IPS-18a (cell line): ENCODE results near the gene CAMK2G.

Experiments used
- H3K27ac ChIP-seq: one replicate; pipeline ENCODE4 v1.5.1; 2013; ENCODE audit warnings: low read length
- H3K27me3 ChIP-seq: one replicate; pipeline ENCODE4 v1.6.1; 2013; ENCODE audit warnings: mild to moderate bottlenecking, low read length; ENCODE audit not compliant: control insufficient read depth, insufficient read depth
- H3K36me3 ChIP-seq: one replicate; pipeline ENCODE4 v1.6.1; 2013; ENCODE audit warnings: low read depth, low read length; ENCODE audit not compliant: control insufficient read depth
- H3K4me1 ChIP-seq: one replicate; pipeline ENCODE4 v1.6.1; 2013; ENCODE audit warnings: low read depth, low read length; ENCODE audit not compliant: control insufficient read depth
- H3K4me3 ChIP-seq: one replicate; pipeline ENCODE4 v1.5.1; 2013; ENCODE audit warnings: low read length
- H3K9ac ChIP-seq: one replicate; pipeline ENCODE4 v1.6.1; 2013; ENCODE audit warnings: mild to moderate bottlenecking, low read length, moderate library complexity
- H3K9me3 ChIP-seq: one replicate; pipeline ENCODE4 v1.6.1; 2013; ENCODE audit warnings: low read depth, low read length; ENCODE audit not compliant: control insufficient read depth

The CAMK2G gene

DNA sequence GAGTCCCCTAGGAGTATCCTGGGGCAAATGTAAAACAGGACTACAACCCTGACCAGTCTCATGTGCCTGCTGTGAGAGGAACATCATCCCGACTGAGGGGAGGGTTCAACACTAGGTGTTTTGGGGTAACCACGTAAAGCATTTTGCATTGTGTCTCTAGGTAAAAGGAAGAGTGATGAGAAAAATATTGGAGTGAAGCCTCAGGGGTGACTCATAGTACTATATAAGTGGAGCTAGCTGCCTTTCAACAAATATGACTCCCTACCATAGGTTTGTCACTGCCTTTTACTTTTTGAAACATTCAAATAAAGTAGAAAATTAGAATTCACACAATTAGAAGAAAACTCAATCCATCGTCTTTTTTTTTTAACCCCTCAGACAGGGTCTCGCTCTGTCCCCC lies 2.6 kb upstream of the CAMK2G start:
- Histone ChIP-seq H3K4me3 (no peak overlapping the region), H3K4me1 (peaks cover 8% of the 10 kb centered on the region), H3K36me3 (peaks cover 2% of the 10 kb centered on the region), H3K27ac (no peak overlapping the region), H3K9me3 (no peaks in the 10 kb centered on the region), H3K27me3 (peaks cover 10% of the 10 kb centered on the region), H3K9ac (no peak overlapping the region)

DNA sequence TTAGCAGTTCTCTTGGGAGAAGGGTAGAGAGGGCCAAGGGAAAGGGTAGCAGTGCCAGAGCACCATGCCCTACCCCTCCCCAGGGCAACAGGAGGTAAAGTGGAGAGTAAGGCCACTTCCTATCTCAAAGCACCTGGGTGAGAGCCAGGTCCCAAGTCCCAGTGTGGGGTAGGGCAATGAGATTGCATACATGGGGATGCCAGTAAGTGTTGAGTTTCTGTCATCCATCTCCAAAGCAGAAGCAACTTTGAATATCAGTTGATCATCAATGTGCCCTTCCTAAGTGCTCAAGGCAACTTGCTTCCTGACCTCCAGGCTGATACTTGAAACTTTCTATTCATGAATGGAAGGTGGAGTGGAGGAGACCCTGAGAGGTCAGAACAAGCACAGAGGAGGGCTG lies 2.2 kb upstream of the CAMK2G start:
- peaks cover 10% of the 10 kb centered on the region for H3K27me3 ChIP-seq
- H3K4me1 ChIP-seq, result peaks cover 8% of the 10 kb centered on the region
- peaks cover 6% of the 10 kb centered on the region for H3K36me3 ChIP-seq
- no peaks in the 10 kb centered on the region for H3K9me3 ChIP-seq
- H3K9ac ChIP-seq, result no peak overlapping the region
- H3K27ac ChIP-seq, result no peak overlapping the region
- no peak overlapping the region for H3K4me3 ChIP-seq

DNA sequence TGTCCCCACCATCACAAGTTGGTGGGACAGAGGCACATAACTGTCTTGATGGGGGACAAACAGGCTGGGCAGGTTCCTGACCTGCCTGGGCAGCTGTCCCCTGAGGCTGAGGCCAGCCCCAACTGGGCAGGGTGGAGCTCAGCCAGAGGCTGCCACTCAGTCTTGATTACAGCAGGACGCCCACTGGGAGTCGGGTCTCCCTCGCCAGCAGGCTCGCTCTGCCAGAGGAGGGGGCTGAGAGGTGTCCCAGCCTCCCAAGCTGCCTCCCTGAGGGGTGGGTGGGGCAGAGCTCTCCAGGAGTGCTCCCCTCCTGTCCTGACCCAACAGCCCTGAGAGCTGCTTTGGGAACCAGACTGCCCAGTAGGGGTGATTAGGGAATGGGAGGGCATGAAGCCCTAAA lies 1.8 kb upstream of the CAMK2G start:
- H3K9ac ChIP-seq, result no peak overlapping the region
- H3K4me3 ChIP-seq, result no peak overlapping the region
- H3K36me3 ChIP-seq, result peaks cover 7% of the 10 kb centered on the region
- H3K9me3 ChIP-seq, result no peaks in the 10 kb centered on the region
- peaks cover 8% of the 10 kb centered on the region for H3K4me1 ChIP-seq
- H3K27ac ChIP-seq, result no peak overlapping the region
- peaks cover 10% of the 10 kb centered on the region for H3K27me3 ChIP-seq

DNA sequence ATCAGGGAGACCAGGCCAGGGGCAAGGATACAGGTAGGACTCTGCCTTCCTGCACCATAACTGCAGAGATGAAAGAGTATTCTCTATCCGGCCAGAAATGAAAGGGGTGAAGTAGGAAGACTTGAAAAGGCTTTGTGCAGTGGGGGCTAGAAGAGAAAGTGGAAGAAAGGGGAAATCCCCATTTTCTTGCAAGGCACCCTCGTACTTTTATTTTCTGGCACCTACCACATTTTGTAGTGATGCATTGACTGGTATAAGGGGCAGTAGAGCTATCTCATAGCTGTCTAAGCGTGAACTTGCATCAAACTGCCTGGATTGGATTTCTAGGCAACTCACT lies 752 bp upstream of the CAMK2G start:
- H3K4me3 ChIP-seq, result peak overlapping the region; percentile 67
- peaks cover 10% of the 10 kb centered on the region for H3K27me3 ChIP-seq
- peaks cover 8% of the 10 kb centered on the region for H3K4me1 ChIP-seq
- H3K9me3 ChIP-seq, result no peaks in the 10 kb centered on the region
- peaks cover 10% of the 10 kb centered on the region for H3K36me3 ChIP-seq
- H3K9ac ChIP-seq, result peak overlapping the region; percentile 25
- no peak overlapping the region for H3K27ac ChIP-seq

DNA sequence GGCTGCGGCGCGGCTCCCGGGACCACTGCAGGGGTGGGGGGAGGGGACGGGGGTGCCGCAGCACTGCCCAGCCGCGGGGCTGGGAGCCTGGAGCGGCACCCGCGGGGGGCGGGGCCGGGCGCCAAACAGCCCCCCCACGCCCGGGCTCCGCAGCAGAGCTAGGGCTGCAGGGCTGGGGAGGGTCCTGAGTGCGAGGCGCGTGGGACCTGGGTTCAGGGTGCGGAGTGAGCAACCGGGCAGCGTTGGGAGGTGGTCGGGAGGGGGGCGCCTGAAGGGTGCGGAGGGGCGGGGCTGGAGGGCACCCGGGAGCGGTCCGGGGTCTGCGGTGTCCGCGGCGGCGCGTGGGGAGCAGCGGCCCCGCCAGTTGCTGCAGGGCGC lies 528 bp downstream of the CAMK2G start:
- H3K27ac ChIP-seq, result no peak overlapping the region
- no peak overlapping the region for H3K9ac ChIP-seq
- H3K36me3 ChIP-seq, result peaks cover 21% of the 10 kb centered on the region
- no peaks in the 10 kb centered on the region for H3K9me3 ChIP-seq
- peak overlapping the region; percentile 53 for H3K4me3 ChIP-seq
- H3K27me3 ChIP-seq, result peaks cover 10% of the 10 kb centered on the region
- peaks cover 5% of the 10 kb centered on the region for H3K4me1 ChIP-seq

DNA sequence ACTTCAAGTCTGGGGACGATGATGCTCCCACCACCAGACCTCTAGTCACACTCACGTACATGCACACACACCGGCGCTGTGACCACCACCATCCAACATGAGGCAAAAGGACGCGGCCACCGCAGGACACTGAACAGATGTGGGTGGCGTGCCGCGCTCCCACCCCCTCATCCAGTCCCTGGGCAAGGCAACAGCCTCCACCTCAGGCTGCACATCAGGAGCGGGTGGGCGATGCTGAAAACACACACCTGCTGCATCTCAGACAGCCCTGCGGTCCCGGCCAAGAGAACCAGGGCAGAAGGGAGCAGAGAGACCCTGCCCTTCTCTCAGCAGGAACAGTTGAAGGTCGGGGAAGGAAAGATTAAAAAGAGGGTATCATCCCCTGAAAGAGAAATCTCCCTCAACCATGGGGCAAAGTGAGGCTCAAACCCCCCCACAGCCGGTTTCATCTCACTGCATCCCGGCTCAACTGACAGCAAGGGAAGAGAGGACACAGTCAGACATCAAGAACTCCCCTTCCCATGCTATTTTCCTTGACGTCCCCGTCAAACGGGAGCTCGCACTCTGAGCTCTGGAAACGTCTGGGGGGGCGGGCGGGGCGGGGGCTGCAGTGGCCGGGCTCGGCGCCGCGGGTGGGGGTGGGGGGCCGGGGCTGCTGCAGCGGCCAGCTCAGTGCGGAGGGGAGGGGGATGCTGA lies 1.1 kb downstream of the CAMK2G start:
- H3K9ac ChIP-seq, result no peak overlapping the region
- H3K4me3 ChIP-seq, result peak overlapping the region; percentile 53
- peaks cover 10% of the 10 kb centered on the region for H3K27me3 ChIP-seq
- H3K36me3 ChIP-seq, result peaks cover 25% of the 10 kb centered on the region
- H3K9me3 ChIP-seq, result no peaks in the 10 kb centered on the region
- peaks cover 5% of the 10 kb centered on the region for H3K4me1 ChIP-seq
- H3K27ac ChIP-seq, result no peak overlapping the region

DNA sequence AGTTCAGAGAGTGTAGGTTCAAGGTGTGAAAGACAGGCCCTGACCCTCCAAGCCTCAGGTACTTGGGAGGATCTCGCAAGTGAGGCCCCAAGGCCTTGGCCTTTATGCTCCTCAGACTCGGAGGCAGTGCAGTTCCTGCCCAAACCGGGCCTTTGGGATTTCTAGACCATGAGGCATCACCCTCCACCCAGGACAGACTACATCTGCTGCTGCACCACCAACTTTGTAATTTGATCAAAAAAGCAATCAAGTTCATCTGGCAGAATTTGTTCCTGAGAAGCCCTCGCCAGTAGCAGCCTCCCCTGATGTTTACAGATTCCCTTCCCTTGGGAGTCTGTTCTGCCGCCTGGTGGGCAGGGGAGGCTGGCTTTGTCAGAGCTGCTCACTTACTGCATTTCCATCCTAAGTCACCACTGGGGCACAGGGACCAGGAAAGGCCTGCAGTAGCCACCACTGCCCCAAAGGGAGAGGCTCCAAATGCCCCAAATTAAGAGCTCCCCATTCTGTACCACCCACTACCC lies 2.1 kb downstream of the CAMK2G start:
- H3K27me3 ChIP-seq, result peaks cover 10% of the 10 kb centered on the region
- no peak overlapping the region for H3K9ac ChIP-seq
- peaks cover 5% of the 10 kb centered on the region for H3K4me1 ChIP-seq
- H3K27ac ChIP-seq, result no peak overlapping the region
- no peak overlapping the region for H3K4me3 ChIP-seq
- H3K9me3 ChIP-seq, result no peaks in the 10 kb centered on the region
- H3K36me3 ChIP-seq, result peaks cover 26% of the 10 kb centered on the region

DNA sequence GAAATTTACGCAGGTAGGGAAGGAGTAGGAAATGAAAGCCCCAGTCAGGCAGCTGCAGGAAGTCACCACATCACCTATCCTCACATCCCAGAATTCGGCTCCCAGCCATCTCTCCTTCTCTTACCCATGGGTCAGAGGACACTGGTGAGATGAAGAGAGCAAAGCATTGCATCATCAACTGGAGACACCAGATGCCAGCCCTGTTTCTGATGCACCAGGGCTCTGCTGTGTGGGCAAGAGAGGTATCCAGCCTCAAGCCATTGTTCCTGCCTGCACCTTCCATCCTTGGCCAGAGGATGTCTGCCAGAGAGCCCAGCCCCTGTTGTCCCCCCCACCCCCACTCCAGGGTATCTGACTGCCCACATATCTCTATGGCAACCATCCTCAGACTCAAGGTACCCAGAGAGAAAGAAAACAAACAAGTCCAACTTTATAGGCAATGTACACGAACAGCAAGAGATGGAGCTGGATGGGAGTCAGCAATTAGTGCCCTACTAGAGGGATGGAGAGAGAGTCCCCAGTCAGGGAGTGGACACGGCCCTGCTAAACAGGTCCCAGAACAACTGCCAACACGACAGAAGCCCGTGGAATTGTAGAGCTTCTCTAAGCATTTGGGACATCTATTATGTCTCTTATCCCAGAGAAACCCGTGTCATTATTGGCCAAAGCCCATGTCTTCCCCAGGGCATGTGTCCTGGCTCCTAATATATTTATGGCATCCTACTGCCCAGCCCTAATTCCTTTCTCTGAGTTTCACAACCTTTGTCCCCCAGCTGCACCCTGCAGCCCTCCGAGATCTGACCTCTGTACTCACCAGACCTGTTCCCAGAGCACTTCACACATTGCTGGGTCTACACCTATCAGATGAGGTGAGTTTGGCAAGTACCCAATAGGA lies 2.8 kb downstream of the CAMK2G start:
- Histone ChIP-seq H3K27ac (no peak overlapping the region), H3K9ac (no peak overlapping the region), H3K4me3 (no peak overlapping the region), H3K9me3 (no peaks in the 10 kb centered on the region), H3K36me3 (peaks cover 26% of the 10 kb centered on the region), H3K27me3 (peaks cover 10% of the 10 kb centered on the region), H3K4me1 (peaks cover 5% of the 10 kb centered on the region)

DNA sequence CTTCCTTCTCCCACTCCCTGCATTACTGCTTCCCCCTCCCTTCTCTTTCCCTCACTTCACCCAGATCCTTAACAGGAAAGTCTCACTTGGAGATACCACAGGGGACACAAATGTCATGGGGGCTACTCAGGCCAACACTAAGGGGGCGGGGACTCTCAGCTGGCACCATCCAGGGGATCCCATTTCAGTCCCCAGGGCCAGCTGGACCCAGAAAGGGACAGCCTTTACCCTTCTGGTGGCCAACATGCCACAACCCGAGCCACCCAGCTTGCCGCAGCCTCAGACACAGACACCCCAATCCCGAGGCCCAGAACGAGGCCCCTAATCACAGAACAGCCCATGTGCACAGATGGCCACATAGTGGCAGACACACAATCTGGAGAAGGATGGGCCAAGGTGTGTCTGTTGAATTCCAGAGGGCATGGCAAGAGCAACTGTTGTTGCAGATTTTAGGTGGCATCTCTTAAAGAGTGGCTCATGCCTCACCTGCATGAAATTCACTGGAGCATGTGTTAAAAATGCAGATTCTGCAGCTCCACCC lies 5.6 kb downstream of the CAMK2G start:
- Histone ChIP-seq H3K9ac (no peak overlapping the region), H3K4me3 (no peak overlapping the region), H3K4me1 (no peaks in the 10 kb centered on the region), H3K9me3 (no peaks in the 10 kb centered on the region), H3K27me3 (no peaks in the 10 kb centered on the region), H3K36me3 (peaks cover 26% of the 10 kb centered on the region), H3K27ac (no peak overlapping the region)

DNA sequence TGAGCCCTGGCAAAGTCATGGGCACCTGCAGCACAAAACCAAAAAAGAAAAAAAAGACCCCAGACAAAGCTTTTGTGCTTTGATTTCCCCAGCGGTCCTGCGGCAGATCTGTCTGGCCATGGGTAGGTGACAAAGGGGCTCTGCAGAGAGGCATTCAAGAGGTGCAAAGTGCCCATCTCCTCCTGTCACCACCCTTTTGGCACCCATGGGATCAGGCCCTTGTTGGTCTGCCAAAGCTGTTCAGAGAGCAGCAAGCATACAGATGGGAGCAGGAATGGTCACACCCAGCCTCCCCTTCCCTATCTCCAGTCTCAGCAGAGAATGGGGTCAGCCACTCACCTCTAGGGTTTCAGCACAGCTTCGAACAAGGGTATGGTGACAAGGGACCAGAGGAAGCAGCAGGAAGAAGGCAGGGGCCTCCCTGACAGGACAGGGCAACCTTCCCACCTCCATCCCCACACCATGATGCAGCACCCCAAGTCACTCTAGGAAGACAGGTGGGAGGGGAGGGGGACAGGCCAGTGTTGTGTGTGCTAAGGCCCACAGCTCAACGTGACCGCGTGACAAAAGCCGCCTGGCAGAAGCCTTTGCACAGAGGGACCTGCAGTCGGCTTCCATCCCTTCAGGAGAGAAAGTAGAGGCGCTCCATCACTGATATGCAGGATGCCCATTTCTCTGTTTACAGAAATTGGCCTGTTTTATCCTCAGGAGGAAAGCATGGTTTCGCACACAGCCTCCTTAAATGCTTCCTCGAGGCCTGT lies 6.3 kb downstream of the CAMK2G start:
- H3K27me3 ChIP-seq, result no peaks in the 10 kb centered on the region
- no peaks in the 10 kb centered on the region for H3K4me1 ChIP-seq
- H3K27ac ChIP-seq, result no peak overlapping the region
- no peak overlapping the region for H3K9ac ChIP-seq
- H3K36me3 ChIP-seq, result peaks cover 32% of the 10 kb centered on the region
- no peaks in the 10 kb centered on the region for H3K9me3 ChIP-seq
- no peak overlapping the region for H3K4me3 ChIP-seq

DNA sequence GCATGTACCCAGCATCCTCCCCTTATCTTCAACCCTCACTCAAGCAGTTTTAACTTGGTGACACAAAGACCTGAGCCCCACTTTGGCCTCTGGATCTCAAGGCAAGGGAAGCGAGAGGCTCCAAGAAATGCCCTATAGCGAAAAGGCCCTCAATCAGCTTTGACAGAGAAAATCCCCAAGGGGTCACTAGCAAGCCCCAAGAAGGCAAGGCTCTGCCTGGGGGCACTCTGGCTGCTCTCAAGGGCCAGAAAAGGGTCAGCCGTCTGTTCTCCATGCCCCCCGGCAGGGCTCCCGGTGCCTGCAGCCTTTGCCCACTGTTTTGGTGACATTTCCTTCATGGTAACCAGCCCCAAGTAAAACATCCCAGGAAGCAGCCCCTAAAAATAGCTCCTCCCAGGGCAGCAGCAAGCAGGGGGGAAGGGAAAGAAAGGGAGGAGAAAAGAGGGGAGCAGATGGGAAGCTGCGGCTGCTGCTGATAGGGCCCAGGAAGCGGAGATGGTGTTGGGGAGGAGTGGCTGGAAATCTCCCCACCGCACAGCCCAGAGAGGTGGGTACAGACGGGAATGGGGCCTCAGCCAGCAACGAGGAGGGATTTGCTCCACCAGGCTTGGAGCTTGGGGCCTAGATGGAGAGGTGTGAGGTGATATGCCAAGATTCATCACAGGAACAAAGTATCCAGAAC lies 7.1 kb downstream of the CAMK2G start:
- Histone ChIP-seq H3K4me1 (no peaks in the 10 kb centered on the region), H3K27me3 (no peaks in the 10 kb centered on the region), H3K9ac (no peak overlapping the region), H3K36me3 (peaks cover 32% of the 10 kb centered on the region), H3K27ac (no peak overlapping the region), H3K9me3 (no peaks in the 10 kb centered on the region), H3K4me3 (no peak overlapping the region)
